Measurements from ENCODE around the gene MCEMP1. TPM values are rescaled to one million over a fixed set of nuclear protein-coding genes. Genes with fewer than 3 reads are reported as not detected.

MCEMP1 gene
- total RNA-seq, 1 experiment from 2014 or later: not detected

- no peak for DNase-seq (ENCODE audit: low spot score)
- in situ Hi-C loops (cut with HindIII; ENCODE audit: low sequenced_read_pairs): no loop called here
Measured at GRCh38 chr19:7706955-7707456, 30.1 kb downstream of the MCEMP1 start.

DNA sequence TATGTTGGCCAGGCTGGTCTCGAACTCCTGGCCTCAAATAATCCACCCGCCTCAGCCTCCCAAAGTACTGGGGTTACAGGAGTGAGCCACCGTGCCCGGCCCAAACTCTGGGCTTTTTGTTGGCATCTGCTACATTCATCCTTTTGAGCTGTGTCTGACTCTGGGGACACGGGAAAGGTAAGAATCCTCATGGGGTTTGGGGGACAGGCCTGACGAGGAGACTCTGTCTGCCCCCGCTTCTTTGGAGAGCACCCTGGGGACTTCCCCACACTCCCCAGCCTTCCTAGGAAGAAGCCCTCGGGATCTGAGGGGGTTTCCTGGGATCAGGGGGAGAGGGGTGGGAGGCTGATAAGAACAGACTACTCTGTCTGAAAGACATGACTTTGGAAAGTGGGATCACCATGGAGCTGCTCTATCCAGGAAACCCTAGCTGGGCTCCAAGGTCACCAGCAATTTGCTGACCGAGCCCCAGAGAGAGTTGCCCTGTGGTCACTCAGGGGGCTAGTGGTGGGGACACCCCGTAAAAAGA lies 33.1 kb downstream of the MCEMP1 start:
- in situ Hi-C loops (cut with HindIII; ENCODE audit: low sequenced_read_pairs): no loop called here
- DNase-seq (ENCODE audit: low spot score): no peak

DNA sequence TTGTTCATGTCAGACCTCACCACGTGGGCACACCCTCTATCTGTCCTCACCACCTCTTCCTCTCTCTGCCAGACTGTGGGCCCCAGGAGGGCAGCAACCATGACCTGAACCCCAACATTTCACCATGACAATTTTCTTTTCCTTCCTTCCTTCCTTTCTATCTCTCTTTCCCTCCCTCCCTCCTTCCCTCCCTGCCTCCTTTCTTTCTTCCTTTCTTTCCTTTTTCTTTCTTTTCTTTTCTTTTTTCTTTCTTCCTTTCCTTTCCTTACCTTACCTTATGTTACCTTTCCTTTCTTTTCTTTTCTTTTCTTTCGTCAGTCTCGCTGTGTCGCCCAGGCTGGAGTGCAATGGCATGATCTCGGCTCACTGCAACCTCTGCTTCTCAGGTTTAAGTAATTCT lies 33.7 kb downstream of the MCEMP1 start:
- no peak for DNase-seq (ENCODE audit: low spot score)
- in situ Hi-C loops (cut with HindIII; ENCODE audit: low sequenced_read_pairs): no loop called here

- peak; percentile 84 for DNase-seq (ENCODE audit: low spot score)
- in situ Hi-C loops (cut with HindIII; ENCODE audit: low sequenced_read_pairs): no loop called here
Measured at GRCh38 chr19:7715671-7716070, 38.8 kb downstream of the MCEMP1 start.

DNA sequence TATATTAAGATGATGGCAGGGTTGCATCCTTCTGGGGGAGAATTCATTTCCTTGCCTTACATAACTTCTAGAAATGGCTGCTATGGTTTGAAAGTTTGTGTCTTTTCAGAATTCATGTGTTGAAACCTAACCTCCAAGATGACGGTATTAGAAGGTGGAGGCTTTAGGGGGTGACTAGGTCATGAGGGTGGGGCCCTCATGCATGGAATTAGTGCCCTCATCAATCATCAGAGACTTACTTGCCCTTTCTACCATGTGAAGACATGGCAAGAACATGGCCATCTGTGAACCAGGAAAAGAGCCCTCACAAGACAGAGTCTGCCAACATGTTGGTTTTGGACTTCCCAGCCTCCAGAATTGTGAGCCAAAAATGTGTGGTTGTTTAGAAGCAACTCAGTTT lies 39.9 kb downstream of the MCEMP1 start:
- in situ Hi-C loops (cut with HindIII; ENCODE audit: low sequenced_read_pairs): no loop called here
- no peak for DNase-seq (ENCODE audit: low spot score)

DNA sequence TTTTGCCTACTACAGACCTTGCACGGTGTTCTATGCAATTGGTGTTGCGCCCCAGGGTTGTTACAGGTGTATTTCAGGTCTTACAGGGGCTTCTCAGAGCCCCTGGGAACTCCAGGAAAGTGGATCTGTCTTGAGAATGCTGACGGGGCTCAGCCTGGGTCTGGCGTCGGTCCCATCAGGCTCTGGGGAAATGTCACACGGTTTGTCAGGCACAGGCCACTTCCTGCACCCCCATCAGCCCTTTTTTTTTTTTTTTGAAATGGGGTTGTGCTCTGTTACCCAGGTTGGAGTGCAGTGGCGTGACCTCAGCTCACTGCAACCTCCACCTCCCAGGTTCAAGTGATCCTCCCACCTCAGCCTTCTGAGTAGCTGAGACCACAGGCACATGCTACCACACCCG lies 41.8 kb downstream of the MCEMP1 start:
- in situ Hi-C loops (cut with HindIII; ENCODE audit: low sequenced_read_pairs): no loop called here
- no peak for DNase-seq (ENCODE audit: low spot score)

GRCh38 chr19:7720351-7720750 lies 43.5 kb downstream of the MCEMP1 start:
- DNase-seq (ENCODE audit: low spot score): no peak

GRCh38 chr19:7722231-7722651 lies 45.4 kb downstream of the MCEMP1 start:
- in situ Hi-C loops (cut with HindIII; ENCODE audit: low sequenced_read_pairs): no loop called here
- DNase-seq (ENCODE audit: low spot score): peak; percentile 78

More at GRCh38 chr19:7720351-7720750, 43.5 kb downstream of the MCEMP1 start:
- in situ Hi-C loops (cut with HindIII; ENCODE audit: low sequenced_read_pairs): no loop called here

DNA sequence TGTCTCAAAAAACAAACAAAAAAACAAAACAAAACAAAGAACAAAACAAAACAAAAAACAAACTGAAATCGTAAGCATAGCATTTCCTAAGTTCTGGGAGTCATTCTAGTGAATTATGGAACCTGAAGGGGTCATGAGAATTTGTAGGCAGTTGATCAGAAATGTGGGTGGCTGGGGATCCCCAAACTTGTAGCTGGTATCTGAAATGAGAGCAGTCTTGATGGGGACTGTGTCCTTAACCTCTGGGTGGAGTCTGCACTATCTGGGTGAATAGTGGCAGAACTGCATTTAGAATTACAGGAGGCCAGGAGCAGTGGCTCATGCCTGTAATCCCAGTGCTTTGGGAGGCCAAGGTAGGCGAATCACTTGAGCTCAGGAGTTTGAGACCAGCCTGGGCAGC lies 48.9 kb downstream of the MCEMP1 start:
- in situ Hi-C loops (cut with HindIII; ENCODE audit: low sequenced_read_pairs): no loop called here

GRCh38 chr19:7729211-7729610 lies 52.3 kb downstream of the MCEMP1 start:
- no peak for DNase-seq (ENCODE audit: low spot score)
- in situ Hi-C loops (cut with HindIII; ENCODE audit: low sequenced_read_pairs): no loop called here

More for the DNA sequence above, 48.9 kb downstream of the MCEMP1 start:
- DNase-seq (ENCODE audit: low spot score): no peak

Other genes with a start within 250 kb of the MCEMP1 start
- gene PEX11G, start 188.1 kb upstream of the MCEMP1 start, total RNA-seq (2014; rRNA removed; shearing (Covaris generic)): 3.5 and 6.6 TPM in 2 replicates
- 25.3 and 40.1 TPM in 2 replicates for gene ZNF358, start 161.0 kb upstream of the MCEMP1 start, total RNA-seq (2014; rRNA removed; shearing (Covaris generic))
- gene MCOLN1, start 154.5 kb upstream of the MCEMP1 start, total RNA-seq (2014; rRNA removed; shearing (Covaris generic)): 6.2 and 16.9 TPM in 2 replicates
- gene PNPLA6, start 141.4 kb upstream of the MCEMP1 start, total RNA-seq (2014; rRNA removed; shearing (Covaris generic)): 74.6 and 97.9 TPM in 2 replicates
- gene CAMSAP3, start 81.2 kb upstream of the MCEMP1 start, total RNA-seq (2014; rRNA removed; shearing (Covaris generic)): 3.3 and 4.8 TPM in 2 replicates
- 68.4 and 87.3 TPM in 2 replicates for gene XAB2, start 47.5 kb upstream of the MCEMP1 start, total RNA-seq (2014; rRNA removed; shearing (Covaris generic))
- 31.2 and 80.2 TPM in 2 replicates for gene PET100, start 47.3 kb upstream of the MCEMP1 start, total RNA-seq (2014; rRNA removed; shearing (Covaris generic))
- gene PCP2, start 43.4 kb upstream of the MCEMP1 start, total RNA-seq (2014; rRNA removed; shearing (Covaris generic)): not detected in 2 replicates
- gene STXBP2, start 40.0 kb upstream of the MCEMP1 start, total RNA-seq (2014; rRNA removed; shearing (Covaris generic)): 0.20 TPM in 1 of 2 replicates, not detected in the other
- gene RETN, start 8.0 kb upstream of the MCEMP1 start, total RNA-seq (2014; rRNA removed; shearing (Covaris generic)): not detected in 2 replicates
- 131 and 153 TPM in 2 replicates for gene TRAPPC5, start 3.7 kb downstream of the MCEMP1 start, total RNA-seq (2014; rRNA removed; shearing (Covaris generic))
- gene FCER2, start 25.0 kb downstream of the MCEMP1 start, total RNA-seq (2014; rRNA removed; shearing (Covaris generic)): not detected in 2 replicates
- not detected in 2 replicates for gene CLEC4G, start 55.0 kb downstream of the MCEMP1 start, total RNA-seq (2014; rRNA removed; shearing (Covaris generic))
- not detected in 2 replicates for gene CD209, start 70.4 kb downstream of the MCEMP1 start, total RNA-seq (2014; rRNA removed; shearing (Covaris generic))
- not detected in 2 replicates for gene CLEC4M, start 86.2 kb downstream of the MCEMP1 start, total RNA-seq (2014; rRNA removed; shearing (Covaris generic))
- 19.0 and 24.5 TPM in 2 replicates for gene EVI5L, start 153.1 kb downstream of the MCEMP1 start, total RNA-seq (2014; rRNA removed; shearing (Covaris generic))
- gene PRR36, start 197.3 kb downstream of the MCEMP1 start, total RNA-seq (2014; rRNA removed; shearing (Covaris generic)): 0.03 and 0.49 TPM in 2 replicates
- gene LRRC8E, start 211.4 kb downstream of the MCEMP1 start, total RNA-seq (2014; rRNA removed; shearing (Covaris generic)): 0.49 TPM in 1 of 2 replicates, not detected in the other
- 14.2 and 16.2 TPM in 2 replicates for gene MAP2K7, start 226.8 kb downstream of the MCEMP1 start, total RNA-seq (2014; rRNA removed; shearing (Covaris generic))
- gene TGFBR3L, start 237.7 kb downstream of the MCEMP1 start, total RNA-seq (2014; rRNA removed; shearing (Covaris generic)): not detected in 2 replicates
- gene SNAPC2, start 243.2 kb downstream of the MCEMP1 start, total RNA-seq (2014; rRNA removed; shearing (Covaris generic)): 35.1 and 37.8 TPM in 2 replicates
- 27.0 and 27.3 TPM in 2 replicates for gene CTXN1, start 249.0 kb downstream of the MCEMP1 start, total RNA-seq (2014; rRNA removed; shearing (Covaris generic))

All from G401 (cell line).